Stimulated activated CD4-positive, alpha-beta T cell treated with anti-CD3 and anti-CD28 coated beads, Interleukin-1b, Interleukin-23, amount 100 ng/mL, for 24 hours (primary cell): Measurements from ENCODE around the gene NISCH.

Source experiments
- DNase-seq, 4 experiments: peaks; one replicate each; pipeline ENCODE4 v3.0.0-alpha.2; 2020; ENCODE audit warnings: low read depth in 4 of 4, low spot score in 1 of 4

The NISCH gene

GRCh38 chr3:52435246-52436101, 19.9 kb upstream of the NISCH start:
- DNase-seq, result no peak

GRCh38 chr3:52436500-52437149, 18.8 kb upstream of the NISCH start:
- DNase-seq, result no peak

- no peak for DNase-seq
Observed at GRCh38 chr3:52437326-52438103, 17.9 kb upstream of the NISCH start.

GRCh38 chr3:52438104-52438376, 17.4 kb upstream of the NISCH start:
- no peak for DNase-seq

GRCh38 chr3:52438579-52439425, 16.6 kb upstream of the NISCH start:
- no peak for DNase-seq

GRCh38 chr3:52439426-52440248, 15.8 kb upstream of the NISCH start:
- no peak for DNase-seq

- no peak for DNase-seq
Observed at GRCh38 chr3:52440249-52440551, 15.2 kb upstream of the NISCH start.

- DNase-seq, result no peak
Observed at GRCh38 chr3:52440671-52441070, 14.7 kb upstream of the NISCH start.

GRCh38 chr3:52441091-52441771, 14.2 kb upstream of the NISCH start:
- no peak for DNase-seq

- no peak for DNase-seq
Observed at GRCh38 chr3:52441772-52442332, 13.6 kb upstream of the NISCH start.

- DNase-seq, result no peak
Observed at GRCh38 chr3:52442409-52443267, 12.8 kb upstream of the NISCH start.

GRCh38 chr3:52443268-52443610, 12.2 kb upstream of the NISCH start:
- DNase-seq, result no peak

GRCh38 chr3:52443791-52444687, 11.4 kb upstream of the NISCH start:
- no peak for DNase-seq

GRCh38 chr3:52444860-52445793, 10.3 kb upstream of the NISCH start, which contains the start of gene SEMA3G:
Gene SEMA3G, minus strand, starts transcription at chr3:52445103. Its CDS starts 76 bp downstream, at chr3:52445027.
- DNase-seq, result peak; percentile 40 to 69 (median 56)

GRCh38 chr3:52446042-52446441, 9.4 kb upstream of the NISCH start:
- DNase-seq, result no peak
